Gastroesophageal sphincter (tissue), 4 donors: Measurements from ENCODE around the gene ZNF500. TPM values are rescaled to one million over a fixed set of nuclear protein-coding genes. Genes with fewer than 3 reads are reported as not detected.

ENCODE experiments used
- ATAC-seq: fragments of 150-250 bp; one replicate; pipeline ENCODE4 v1.9.1; 2016; ENCODE audit warnings: mild to moderate bottlenecking, moderate library complexity
- H3K27ac ChIP-seq, 4 donors: fragments of 200-600 bp; sonication (generic) in 3 of 4; 1 replicate in 3 of 4; 2 replicates in 1 of 4; pipeline ENCODE4 v1.5.1; 2016 to 2019
- H3K27me3 ChIP-seq: fragments of 200-600 bp; sonication (generic); one replicate; pipeline ENCODE4 v1.5.1; 2019
- H3K36me3 ChIP-seq, 2 donors: fragments of 200-600 bp; sonication (generic); one replicate each; pipeline ENCODE4 v1.5.1; 2019; ENCODE audit warnings: control low read depth in 1 of 2
- H3K4me1 ChIP-seq, 3 donors: fragments of 200-600 bp; sonication (generic); 1 replicate in 2 of 3; 2 replicates in 1 of 3; pipeline ENCODE4 v1.5.1; 2016 to 2019; ENCODE audit warnings: control low read depth in 2 of 3
- H3K4me3 ChIP-seq, 2 donors: fragments of 200-600 bp; sonication (generic); one replicate each; pipeline ENCODE4 v1.5.1; 2019; ENCODE audit warnings: mild to moderate bottlenecking in 1 of 2, moderate library complexity in 1 of 2
- H3K9me3 ChIP-seq, 3 donors: fragments of 200-600 bp; sonication (generic); one replicate each; pipeline ENCODE4 v1.5.1; 2017 to 2019; ENCODE audit warnings: control low read depth in 2 of 3
- EP300 ChIP-seq: sonication (generic); formaldehyde crosslinking; IDR thresholded peaks from one replicate; pipeline ENCODE4 v1.6.1; 2017; ENCODE audit warnings: antibody characterized with exemption, mild to moderate bottlenecking
- POLR2A ChIP-seq, 2 donors: fragments of 450-650 bp; IDR thresholded peaks; one replicate each; pipeline ENCODE4 v1.6.1; 2017; ENCODE audit warnings: antibody characterized with exemption in 2 of 2, mild to moderate bottlenecking in 2 of 2, moderate library complexity in 1 of 2
- POLR2AphosphoS5 ChIP-seq: sonication (generic); formaldehyde crosslinking; IDR thresholded peaks from one replicate; pipeline ENCODE4 v1.6.1; 2017; ENCODE audit warnings: antibody characterized with exemption
- whole genome bisulfite sequencing, 2 donors: methylation state at CpG; one replicate each; pipeline ENCODE4 v1.1.5; 2018; ENCODE audit warnings: low coverage in 1 of 2; 5-methylcytosine and 5-hydroxymethylcytosine counted together
- total RNA-seq, 4 donors: library from RNA; depleted of rRNA; stranded (reverse); fragments of >200 nt; gene quantifications; one replicate each; pipeline ENCODE4 v1.1.0, GENCODE V29; 2016
- TF ChIP-seq, protein P1 (sequence below), 4 experiments: fragments of 200-600 bp in 2 of 4; fragments of 450-650 bp in 2 of 4; sonication (generic) in 1 of 4; IDR thresholded peaks; one replicate each; pipeline ENCODE4 v1.5.1; 2017 to 2019; ENCODE audit warnings: antibody characterized with exemption in 4 of 4, mild to moderate bottlenecking in 2 of 4, moderate library complexity in 2 of 4

The ZNF500 gene
- total RNA-seq, 4 donors from 2014 or later = 12.6 to 15.8 (median 13.8) TPM

DNA sequence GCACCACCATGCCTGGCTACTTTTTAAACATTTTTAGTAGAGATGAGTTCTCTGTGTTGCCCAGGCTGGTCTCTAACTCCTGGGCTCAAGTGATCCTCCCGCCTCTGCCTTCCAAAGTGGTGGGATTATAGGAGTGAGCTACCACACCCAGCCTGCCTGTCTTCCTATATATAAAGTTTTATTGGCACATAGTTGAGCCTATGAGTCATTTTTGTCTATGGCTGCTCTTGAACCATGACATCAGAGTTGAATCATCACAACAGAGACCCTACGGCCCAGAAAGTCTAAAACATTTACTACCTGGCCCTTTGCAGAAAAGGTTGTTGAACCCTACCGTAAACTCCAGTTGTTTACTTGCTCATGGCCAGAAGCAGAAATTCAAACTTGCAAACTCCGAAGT is 13.3 kb upstream of the ZNF500 start:
- no peak for TF ChIP-seq POLR2AphosphoS5
- no peak for TF ChIP-seq POLR2A (IDR thresholded peaks at IDR 0.05)
- TF ChIP-seq, protein P1, sequence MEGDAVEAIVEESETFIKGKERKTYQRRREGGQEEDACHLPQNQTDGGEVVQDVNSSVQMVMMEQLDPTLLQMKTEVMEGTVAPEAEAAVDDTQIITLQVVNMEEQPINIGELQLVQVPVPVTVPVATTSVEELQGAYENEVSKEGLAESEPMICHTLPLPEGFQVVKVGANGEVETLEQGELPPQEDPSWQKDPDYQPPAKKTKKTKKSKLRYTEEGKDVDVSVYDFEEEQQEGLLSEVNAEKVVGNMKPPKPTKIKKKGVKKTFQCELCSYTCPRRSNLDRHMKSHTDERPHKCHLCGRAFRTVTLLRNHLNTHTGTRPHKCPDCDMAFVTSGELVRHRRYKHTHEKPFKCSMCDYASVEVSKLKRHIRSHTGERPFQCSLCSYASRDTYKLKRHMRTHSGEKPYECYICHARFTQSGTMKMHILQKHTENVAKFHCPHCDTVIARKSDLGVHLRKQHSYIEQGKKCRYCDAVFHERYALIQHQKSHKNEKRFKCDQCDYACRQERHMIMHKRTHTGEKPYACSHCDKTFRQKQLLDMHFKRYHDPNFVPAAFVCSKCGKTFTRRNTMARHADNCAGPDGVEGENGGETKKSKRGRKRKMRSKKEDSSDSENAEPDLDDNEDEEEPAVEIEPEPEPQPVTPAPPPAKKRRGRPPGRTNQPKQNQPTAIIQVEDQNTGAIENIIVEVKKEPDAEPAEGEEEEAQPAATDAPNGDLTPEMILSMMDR (IDR thresholded peaks at IDR 0.05) = no peak
- TF ChIP-seq EP300 = no peak
- Histone ChIP-seq H3K27me3 (no peaks in the 10 kb centered on the region), H3K27ac (no peak overlapping the region), H3K4me1 (no peaks in the 10 kb centered on the region), H3K4me3 (no peak overlapping the region), H3K36me3 (no peaks in the 10 kb centered on the region), H3K9me3 (no peaks in the 10 kb centered on the region)
- 66 to 75% methylated on average over 3 to 4 of the region's 4 CpGs for WGBS, 2 donors
- no peak for ATAC-seq

DNA sequence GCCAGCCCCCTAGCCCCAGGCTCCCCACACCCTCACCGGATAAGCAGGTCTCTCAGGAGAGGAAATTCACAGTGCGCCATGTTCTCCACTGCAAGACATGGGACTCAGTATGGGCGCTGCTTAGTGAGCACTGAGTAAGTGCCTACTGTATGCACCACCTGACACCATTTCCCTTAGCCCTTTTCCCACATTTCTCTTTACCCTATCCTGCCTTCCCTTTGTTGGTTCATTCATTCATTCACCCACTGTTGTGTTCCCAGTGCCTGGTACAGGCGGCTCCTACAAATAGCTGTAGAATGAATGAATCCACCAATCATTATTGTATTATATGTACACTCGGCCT is 11.1 kb upstream of the ZNF500 start:
- Histone ChIP-seq H3K4me1 (no peaks in the 10 kb centered on the region), H3K27ac (no peak overlapping the region), H3K36me3 (no peaks in the 10 kb centered on the region), H3K27me3 (no peaks in the 10 kb centered on the region), H3K4me3 (no peak overlapping the region), H3K9me3 (no peaks in the 10 kb centered on the region)
- TF ChIP-seq POLR2AphosphoS5 = no peak
- TF ChIP-seq EP300 = no peak
- no peak for TF ChIP-seq POLR2A (IDR thresholded peaks at IDR 0.05)
- 83 to 87% methylated on average over 2 to 5 of the region's 5 CpGs for WGBS, 2 donors
- no peak for ATAC-seq

DNA sequence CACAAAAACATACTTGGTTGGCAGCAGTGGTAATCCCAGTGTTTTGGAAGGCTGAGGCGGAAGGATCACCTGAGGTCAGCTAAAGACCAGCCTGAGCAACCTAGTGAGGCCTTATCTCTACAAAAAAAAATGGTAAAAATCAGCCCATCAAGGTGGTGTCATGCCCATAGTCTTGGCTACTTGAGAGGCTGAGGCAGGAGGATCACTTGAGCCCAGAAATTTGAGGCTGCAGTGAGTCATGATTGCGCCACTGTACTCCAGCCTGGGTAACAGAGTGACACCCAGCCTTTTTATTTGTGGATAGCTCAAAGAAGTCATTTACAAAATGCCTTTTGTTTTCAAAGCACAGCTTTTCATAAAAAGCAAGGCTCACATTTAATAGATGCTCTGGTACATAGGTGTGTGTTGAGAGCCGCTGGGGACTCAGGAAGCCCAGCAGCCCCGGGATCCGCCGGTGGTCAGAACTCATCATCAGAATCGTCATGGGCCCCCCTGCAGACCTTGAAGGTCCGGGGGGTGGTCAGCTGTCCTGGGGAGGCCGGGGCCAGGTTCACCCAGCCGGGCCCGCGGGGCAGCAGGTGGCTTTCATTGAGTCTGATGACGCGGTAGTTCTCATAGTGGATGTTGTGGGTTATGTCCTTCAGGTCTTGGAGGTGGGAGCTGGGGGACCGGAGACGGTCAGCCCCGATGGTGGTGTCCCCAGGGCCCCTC is 10.5 kb upstream of the ZNF500 start:
- WGBS, 2 donors = 86% methylated on average over 5 of the region's 17 CpGs; no CpG with 5 or more reads in 1 of the 2 donors
- H3K36me3 ChIP-seq = no peaks in the 10 kb centered on the region
- ATAC-seq = no peak
- TF ChIP-seq POLR2A (IDR thresholded peaks at IDR 0.05) = no peak
- no peak for TF ChIP-seq EP300
- TF ChIP-seq, protein P1 (IDR thresholded peaks at IDR 0.05) = no peak
- no peak for TF ChIP-seq POLR2AphosphoS5
- H3K4me3 ChIP-seq = no peak overlapping the region
- no peaks in the 10 kb centered on the region for H3K4me1 ChIP-seq
- no peak overlapping the region for H3K27ac ChIP-seq
- H3K27me3 ChIP-seq = no peaks in the 10 kb centered on the region
- no peaks in the 10 kb centered on the region for H3K9me3 ChIP-seq

DNA sequence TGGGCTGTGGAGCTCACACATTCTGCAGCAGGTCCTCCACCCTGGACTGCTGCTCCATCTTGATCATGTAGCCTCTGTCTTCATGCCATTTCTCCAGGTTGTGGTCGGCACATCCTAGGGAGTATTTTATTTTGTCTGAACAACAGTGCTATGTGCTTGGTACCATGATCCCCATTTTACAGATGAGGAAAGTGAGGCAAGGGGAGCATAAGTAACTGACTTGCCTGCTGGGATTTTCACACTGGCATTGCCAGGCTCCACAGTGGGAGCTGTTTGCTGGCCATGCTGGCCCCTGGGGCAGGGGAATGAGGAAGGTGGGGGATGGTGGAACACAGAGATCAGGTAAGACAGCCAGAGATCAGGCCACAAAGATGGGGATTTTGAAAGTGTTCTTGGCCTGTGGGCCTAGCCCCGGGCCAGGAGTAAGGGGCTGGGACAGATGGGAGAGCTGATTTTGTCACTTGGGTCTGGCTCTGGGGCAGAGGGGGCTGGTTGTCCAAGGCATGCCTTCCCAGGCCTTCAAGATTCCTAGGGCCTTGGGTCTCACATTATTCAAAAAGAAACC is 9.3 kb upstream of the ZNF500 start:
- ATAC-seq = no peak
- no peak for TF ChIP-seq POLR2AphosphoS5
- TF ChIP-seq POLR2A (IDR thresholded peaks at IDR 0.05) = no peak
- TF ChIP-seq, protein P1 (IDR thresholded peaks at IDR 0.05) = no peak
- TF ChIP-seq EP300 = no peak
- 100% methylated on average over 1 of the region's 2 CpGs; no CpG with 5 or more reads in 1 of the 2 donors for WGBS, 2 donors
- Histone ChIP-seq H3K36me3 (no peaks in the 10 kb centered on the region), H3K9me3 (no peaks in the 10 kb centered on the region), H3K27me3 (no peaks in the 10 kb centered on the region), H3K4me1 (no peaks in the 10 kb centered on the region), H3K4me3 (no peak overlapping the region), H3K27ac (no peak overlapping the region)

DNA sequence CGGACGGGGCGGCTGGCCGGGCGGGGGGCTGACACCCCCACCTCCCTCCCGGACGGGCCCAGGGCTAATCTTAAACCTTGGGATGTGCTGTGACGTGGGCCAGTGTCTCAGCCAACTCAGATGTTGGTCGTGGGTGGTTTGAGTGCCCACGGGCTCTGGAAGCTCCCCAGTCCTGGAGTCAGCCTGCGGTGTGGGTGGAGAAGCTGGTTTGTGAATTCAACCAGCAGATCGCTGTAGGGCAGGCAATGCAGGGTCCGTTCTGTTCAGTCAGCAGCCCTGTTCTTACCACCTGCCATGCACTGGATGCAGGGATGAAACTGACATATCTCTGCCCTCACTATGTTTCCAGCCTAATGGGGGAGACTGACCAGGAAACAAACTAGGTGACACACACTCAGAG is 8.0 kb upstream of the ZNF500 start:
- TF ChIP-seq POLR2A (IDR thresholded peaks at IDR 0.05) (no peak), POLR2AphosphoS5 (no peak), EP300 (no peak)
- TF ChIP-seq, protein P1 (IDR thresholded peaks at IDR 0.05) = no peak
- Histone ChIP-seq H3K27me3 (no peaks in the 10 kb centered on the region), H3K36me3 (no peaks in the 10 kb centered on the region), H3K4me1 (no peaks in the 10 kb centered on the region), H3K4me3 (no peak overlapping the region), H3K27ac (no peak overlapping the region), H3K9me3 (no peaks in the 10 kb centered on the region)
- no peak for ATAC-seq
- WGBS, 2 donors = 69% methylated on average over 3 of the region's 13 CpGs; no CpG with 5 or more reads in 1 of the 2 donors
